GM12801 (cell line): ENCODE measurements around the gene PCDH9.

Experiments
- TF ChIP-seq, protein P1 (sequence below): IDR thresholded peaks from one replicate; pipeline ENCODE4 v1.5.1; 2011; ENCODE audit warnings: control low read depth; ENCODE audit not compliant: insufficient read length; ENCODE audit errors: extremely low read depth

Gene PCDH9

DNA sequence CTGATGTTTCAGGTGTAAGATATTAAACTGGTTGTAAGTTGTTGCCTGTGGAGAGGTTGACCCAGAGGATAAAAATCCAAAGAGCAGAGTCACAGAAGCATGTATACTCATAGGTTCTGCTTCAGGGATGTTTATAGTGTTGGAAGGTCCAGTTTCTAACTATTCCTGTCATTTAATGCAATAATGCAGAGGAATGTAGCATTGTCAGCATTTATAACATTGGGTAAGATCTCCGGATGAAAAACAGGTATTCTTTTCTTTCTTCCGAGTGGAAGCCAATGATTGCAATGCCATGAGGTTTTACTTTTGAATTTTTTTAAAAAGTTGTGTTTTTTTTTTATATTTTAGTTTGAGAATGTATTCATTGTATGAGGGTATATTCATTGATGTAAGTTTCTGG lies 771.0 kb downstream of the PCDH9 start:
- TF ChIP-seq, protein P1, sequence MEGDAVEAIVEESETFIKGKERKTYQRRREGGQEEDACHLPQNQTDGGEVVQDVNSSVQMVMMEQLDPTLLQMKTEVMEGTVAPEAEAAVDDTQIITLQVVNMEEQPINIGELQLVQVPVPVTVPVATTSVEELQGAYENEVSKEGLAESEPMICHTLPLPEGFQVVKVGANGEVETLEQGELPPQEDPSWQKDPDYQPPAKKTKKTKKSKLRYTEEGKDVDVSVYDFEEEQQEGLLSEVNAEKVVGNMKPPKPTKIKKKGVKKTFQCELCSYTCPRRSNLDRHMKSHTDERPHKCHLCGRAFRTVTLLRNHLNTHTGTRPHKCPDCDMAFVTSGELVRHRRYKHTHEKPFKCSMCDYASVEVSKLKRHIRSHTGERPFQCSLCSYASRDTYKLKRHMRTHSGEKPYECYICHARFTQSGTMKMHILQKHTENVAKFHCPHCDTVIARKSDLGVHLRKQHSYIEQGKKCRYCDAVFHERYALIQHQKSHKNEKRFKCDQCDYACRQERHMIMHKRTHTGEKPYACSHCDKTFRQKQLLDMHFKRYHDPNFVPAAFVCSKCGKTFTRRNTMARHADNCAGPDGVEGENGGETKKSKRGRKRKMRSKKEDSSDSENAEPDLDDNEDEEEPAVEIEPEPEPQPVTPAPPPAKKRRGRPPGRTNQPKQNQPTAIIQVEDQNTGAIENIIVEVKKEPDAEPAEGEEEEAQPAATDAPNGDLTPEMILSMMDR, result no peak

DNA sequence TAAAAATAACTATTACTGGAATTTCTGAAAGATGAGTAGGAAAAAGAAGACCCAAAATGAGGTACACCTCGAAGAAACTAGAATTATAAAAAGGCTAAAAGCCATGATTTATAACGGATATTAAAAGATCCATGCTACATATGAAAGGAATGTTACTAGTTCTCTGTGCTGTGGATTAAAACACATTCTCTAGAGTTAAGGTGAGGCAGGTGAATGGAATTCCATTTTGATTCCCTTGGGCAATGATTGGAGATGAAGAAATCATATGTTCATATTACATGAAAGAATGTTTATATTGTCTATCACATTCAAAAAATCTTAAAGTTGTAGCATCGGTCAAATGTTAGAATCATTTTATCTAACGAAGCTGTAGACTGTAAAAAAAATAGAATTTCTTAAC lies 783.7 kb downstream of the PCDH9 start:
- TF ChIP-seq, protein P1, result no peak

DNA sequence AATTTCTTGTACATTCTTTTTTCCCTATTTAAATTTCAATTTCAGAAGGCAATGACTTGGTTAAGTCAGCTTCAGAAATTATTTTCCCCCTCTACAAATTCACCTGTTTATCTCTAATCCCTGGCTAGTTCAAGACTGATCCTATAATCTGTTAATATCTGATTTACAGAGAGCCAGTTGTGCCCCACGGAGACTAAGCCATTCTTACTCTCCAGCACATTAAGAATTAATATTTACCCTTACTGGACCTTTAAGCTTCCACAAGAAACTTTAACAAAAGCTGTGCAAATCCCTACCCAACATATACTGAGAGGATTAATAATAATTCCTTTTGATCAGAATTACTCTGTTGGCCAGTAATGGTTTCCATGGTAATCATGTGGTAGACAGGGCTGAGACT lies 786.2 kb downstream of the PCDH9 start:
- TF ChIP-seq, protein P1, result no peak

DNA sequence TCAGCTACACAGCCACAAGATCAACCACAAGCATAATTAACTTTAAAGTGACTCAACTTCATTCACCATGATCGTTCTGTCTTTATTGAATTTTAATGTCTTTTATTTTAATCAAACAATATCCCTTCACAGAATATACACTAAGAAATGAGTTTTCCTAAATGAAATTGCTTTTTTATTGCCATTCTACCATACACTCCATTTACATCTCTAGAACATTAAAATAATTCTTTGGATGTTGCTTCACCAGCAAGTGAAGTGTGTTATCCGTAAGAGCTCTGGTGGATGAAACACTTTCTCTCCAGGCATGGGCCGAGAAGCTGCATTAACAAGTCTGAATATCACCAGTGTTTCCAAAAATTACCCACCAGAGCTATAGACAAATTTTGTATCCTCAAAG lies 789.2 kb downstream of the PCDH9 start:
- TF ChIP-seq, protein P1, result no peak

DNA sequence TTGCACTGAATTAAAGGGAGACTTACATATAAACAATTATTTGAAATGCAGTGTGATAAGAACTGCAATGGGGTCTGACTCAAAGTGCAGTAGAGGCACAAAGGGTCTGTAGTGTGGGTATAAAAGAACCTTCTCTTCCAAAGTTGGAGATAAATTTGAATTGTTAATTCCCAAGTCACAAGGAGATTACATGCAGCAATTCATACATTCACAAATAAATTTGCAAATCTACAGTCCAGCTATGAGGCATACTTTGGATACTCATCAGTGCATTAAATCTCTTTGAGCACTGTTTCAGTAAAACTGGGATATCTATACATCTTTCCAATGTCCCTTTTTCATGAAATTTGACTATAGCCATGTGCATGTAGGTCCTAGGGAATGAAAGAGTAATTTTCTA lies 799.4 kb downstream of the PCDH9 start:
- TF ChIP-seq, protein P1, result no peak

DNA sequence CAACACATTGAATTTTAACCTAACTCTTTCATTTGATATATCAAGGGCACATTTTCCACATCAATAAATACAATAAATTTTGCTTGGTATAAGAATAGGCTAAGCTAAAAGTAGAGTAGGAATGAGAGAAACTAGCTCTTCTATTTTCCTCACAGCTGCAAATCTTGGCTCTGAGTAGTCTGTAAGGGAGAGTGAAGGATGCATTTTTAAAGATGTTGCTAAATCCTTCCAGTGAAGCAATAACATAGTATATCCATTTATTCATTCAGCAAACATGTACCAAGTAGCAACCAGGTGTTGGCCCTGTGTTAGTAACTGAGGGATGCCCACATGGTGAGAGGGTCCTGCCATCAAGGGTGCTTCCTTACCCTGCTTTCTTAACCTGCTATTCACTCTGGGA lies 799.9 kb downstream of the PCDH9 start:
- TF ChIP-seq, protein P1, result no peak

DNA sequence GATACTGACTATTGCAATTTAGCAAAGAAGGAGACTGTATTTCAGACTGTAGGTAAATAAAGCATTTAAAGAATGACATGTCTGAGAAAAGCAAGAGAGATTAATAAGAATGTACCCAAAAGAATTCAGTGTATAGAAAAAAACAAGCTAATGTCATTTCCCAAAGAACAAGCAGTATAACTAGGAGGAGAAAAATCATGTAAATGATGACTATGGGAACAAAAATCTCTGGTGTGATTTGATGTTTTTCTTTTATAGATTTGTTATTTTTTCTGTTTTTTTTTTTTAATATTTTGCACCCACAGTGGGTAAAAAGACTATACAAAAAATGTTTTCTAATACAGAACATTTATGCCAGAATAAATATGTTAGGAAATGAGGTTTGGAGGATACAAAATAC lies 801.0 kb downstream of the PCDH9 start:
- TF ChIP-seq, protein P1, result no peak

DNA sequence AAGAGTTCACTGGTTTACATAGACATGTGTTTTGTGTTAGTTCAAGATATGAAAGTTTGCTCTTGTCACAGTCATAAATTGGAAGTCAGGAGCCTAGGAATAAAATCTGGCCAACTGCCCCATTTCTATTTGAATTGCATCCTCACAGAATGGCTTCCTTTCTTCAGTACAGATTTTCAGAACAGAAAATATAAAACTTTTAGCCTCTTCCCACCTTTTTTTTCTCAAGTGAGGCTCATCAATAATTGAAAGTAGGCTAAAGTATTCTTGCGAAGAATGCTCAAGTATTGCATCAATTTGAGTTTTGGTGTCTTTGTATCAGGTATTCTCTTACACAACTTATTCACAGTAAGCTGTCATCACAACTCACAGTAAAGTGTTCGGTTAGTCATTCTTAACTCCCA lies 802.7 kb downstream of the PCDH9 start:
- TF ChIP-seq, protein P1, result no peak
